ENCODE results near the gene CSNK1D. TPM values are rescaled to one million over a fixed set of nuclear protein-coding genes. Genes with fewer than 3 reads are reported as not detected.
"Not testable (repeated sequence)": the region's sequence is repeated elsewhere in the genome, so short reads cannot be mapped to it uniquely, and the experiment has no call there.

Gene CSNK1D
- total and polyA plus RNA-seq, 2 donors (not counting 1 experiment from before 2014, with no cell fraction given): 196 to 241 TPM

- H2AFZ ChIP-seq (ENCODE audit: insufficient read depth, low read depth, low read length, poor library complexity, severe bottlenecking); H3K27me3 Mint-ChIP-seq; H3K4me3 Mint-ChIP-seq; H3K4me1 ChIP-seq (ENCODE audit: control insufficient read depth in 2 of 2, insufficient read depth in 2 of 2, low read length in 2 of 2); H3K9ac ChIP-seq (ENCODE audit: low read length); H3K4me2 ChIP-seq (replicated peaks; ENCODE audit: low read depth, low read length, poor library complexity, severe bottlenecking); H3K27ac ChIP-seq (ENCODE audit: low read length in 2 of 2); H3K9me3 Mint-ChIP-seq (ENCODE audit: insufficient read depth); H3K4me1 Mint-ChIP-seq; H3K27ac Mint-ChIP-seq; H3K9me3 ChIP-seq (ENCODE audit: control extremely low read depth in 1 of 3, control insufficient read depth in 2 of 3, insufficient read depth in 1 of 3, low read length in 2 of 3); ATAC-seq (ENCODE audit: low read depth); CTCF ChIA-PET; DNase-seq; H3K27me3 ChIP-seq (replicated peaks in 1 of 4; ENCODE audit: control extremely low read depth in 1 of 4, control insufficient read depth in 3 of 4, insufficient read depth in 4 of 4, low read length in 3 of 4); POLR2A ChIA-PET; intact Hi-C loops (cut with micrococcal nuclease); H3K4me3 ChIP-seq (ENCODE audit: control extremely low read depth in 1 of 5, extremely low read depth in 1 of 5, insufficient read depth in 1 of 5, low read depth in 2 of 5, low read length in 4 of 5): not testable (repeated sequence)
- H3K79me2 ChIP-seq (ENCODE audit: control insufficient read depth, insufficient read depth, low read length): peaks cover 87% of the 10 kb centered on the region
- H4K20me1 ChIP-seq (ENCODE audit: control insufficient read depth, insufficient read depth, low read length, poor library complexity, severe bottlenecking): peaks cover 90% of the 10 kb centered on the region
- WGBS (ENCODE audit: insufficient coverage): 98% methylated on average over 8 of the region's 8 CpGs
- peaks cover 6 to 82% of the 10 kb centered on the region in 2 experiments for H3K36me3 ChIP-seq (replicated peaks in 1 of 2; ENCODE audit: control extremely low read depth in 1 of 2, control insufficient read depth in 1 of 2, extremely low read depth in 1 of 2, insufficient read depth in 2 of 2, low read length in 1 of 2)
Observed at GRCh38 chr17:82259972-82260961, 13.2 kb downstream of the CSNK1D start.

DNA sequence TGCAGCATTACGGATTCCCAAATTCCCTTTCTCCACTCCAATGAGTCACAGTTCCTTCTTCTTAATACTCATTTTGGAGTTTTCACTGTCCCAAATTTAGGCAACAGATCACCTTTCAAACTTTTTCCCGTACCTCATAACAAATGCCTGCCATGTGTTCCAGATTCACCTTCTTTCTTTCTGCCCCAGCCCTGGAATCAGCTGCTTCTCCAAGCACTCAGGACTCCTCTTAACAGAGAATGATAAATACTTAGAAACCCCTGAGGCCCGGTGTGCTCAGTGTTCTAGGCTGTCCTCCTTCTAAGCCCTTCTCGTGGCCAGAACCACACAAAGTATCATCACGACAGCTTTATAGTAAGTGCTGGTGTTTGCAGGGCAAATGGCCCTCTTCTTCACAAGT lies 14.9 kb downstream of the CSNK1D start:
- H2AFZ ChIP-seq (ENCODE audit: insufficient read depth, low read depth, low read length, poor library complexity, severe bottlenecking): no peak overlapping the region
- peaks cover 6 to 69% of the 10 kb centered on the region in 2 experiments for H3K36me3 ChIP-seq (replicated peaks in 1 of 2; ENCODE audit: control extremely low read depth in 1 of 2, control insufficient read depth in 1 of 2, extremely low read depth in 1 of 2, insufficient read depth in 2 of 2, low read length in 1 of 2)
- TF ChIP-seq CTCF (IDR thresholded peaks at IDR 0.05): no peak
- no peak for TF ChIP-seq EZH2 (IDR thresholded peaks at IDR 0.05; ENCODE audit: borderline replicate concordance, insufficient read depth, low read depth, low read length, poor library complexity, severe bottlenecking)
- H3K9me3 ChIP-seq (ENCODE audit: control extremely low read depth in 1 of 3, control insufficient read depth in 2 of 3, insufficient read depth in 1 of 3, low read length in 2 of 3): peaks cover 0 to 6% (median 0%) of the 10 kb centered on the region in 3 donors
- no peaks in the 10 kb centered on the region for H3K27me3 Mint-ChIP-seq
- ATAC-seq (ENCODE audit: low read depth) (no peak), DNase-seq (no peak)
- intact Hi-C loops (cut with micrococcal nuclease): no loop called here
- no peaks in the 10 kb centered on the region for H3K27me3 ChIP-seq (replicated peaks in 1 of 4; ENCODE audit: control extremely low read depth in 1 of 4, control insufficient read depth in 3 of 4, insufficient read depth in 4 of 4, low read length in 3 of 4)
- no peak overlapping the region for H3K4me2 ChIP-seq (replicated peaks; ENCODE audit: low read depth, low read length, poor library complexity, severe bottlenecking)
- no peak overlapping the region for H3K4me3 Mint-ChIP-seq
- H3K9me3 Mint-ChIP-seq (ENCODE audit: insufficient read depth): no peaks in the 10 kb centered on the region
- H3K79me2 ChIP-seq (ENCODE audit: control insufficient read depth, insufficient read depth, low read length): peaks cover 72% of the 10 kb centered on the region
- 94% methylated on average over 3 of the region's 5 CpGs for WGBS (ENCODE audit: insufficient coverage)
- no peaks in the 10 kb centered on the region for H3K4me1 ChIP-seq (ENCODE audit: control insufficient read depth in 2 of 2, insufficient read depth in 2 of 2, low read length in 2 of 2)
- H3K27ac ChIP-seq (ENCODE audit: low read length in 2 of 2): peak overlapping the region in 1 of 2 donors; percentile 3
- no peak overlapping the region for H3K9ac ChIP-seq (ENCODE audit: low read length)
- peaks cover 2% of the 10 kb centered on the region for H3K4me1 Mint-ChIP-seq
- ChIA-PET CTCF (no interaction called here), POLR2A (no interaction called here)
- peaks cover 82% of the 10 kb centered on the region for H4K20me1 ChIP-seq (ENCODE audit: control insufficient read depth, insufficient read depth, low read length, poor library complexity, severe bottlenecking)
- no peak overlapping the region for H3K4me3 ChIP-seq (ENCODE audit: control extremely low read depth in 1 of 5, extremely low read depth in 1 of 5, insufficient read depth in 1 of 5, low read depth in 2 of 5, low read length in 4 of 5)
- peak overlapping the region; percentile 2 for H3K27ac Mint-ChIP-seq

All from B cell (primary cell).